ENCODE measurements around the gene WDR20.

Gene WDR20

GRCh38 chr14:102236026-102236425 lies 96.3 kb downstream of the WDR20 start:
- Histone ChIP-seq H2BK12ac (ENCODE audit: low read length in 2 of 2) (no peak overlapping the region), H3K14ac (ENCODE audit: low read length in 2 of 2) (no peak overlapping the region), H4K91ac (ENCODE audit: low read length) (no peak overlapping the region), H3K23ac (ENCODE audit: low read length in 2 of 2) (no peak overlapping the region), H3K36me3 (ENCODE audit: control insufficient read depth in 1 of 2, insufficient read depth in 2 of 2, low read depth in 1 of 2, low read length in 2 of 2) (peaks cover 24% of the 10 kb centered on the region in 2 experiments), H2AFZ (ENCODE audit: low read depth, low read length) (no peak overlapping the region), H3K4me3 (ENCODE audit: insufficient read depth in 1 of 2, low read depth in 1 of 2, low read length in 2 of 2) (no peak overlapping the region), H2AK5ac (ENCODE audit: low read length, severe bottlenecking) (peak overlapping the region; percentile 80), H2BK15ac (ENCODE audit: low read depth, poor library complexity, severe bottlenecking) (no peak overlapping the region), H3K9me3 (ENCODE audit: control insufficient read depth, low read length) (no peaks in the 10 kb centered on the region), H3K9ac (ENCODE audit: low read length) (peak overlapping the region; percentile 80), H3K4me2 (ENCODE audit: low read length, poor library complexity, severe bottlenecking) (no peak overlapping the region), H3K27ac (ENCODE audit: low read length, poor library complexity, severe bottlenecking) (no peak overlapping the region), H4K8ac (ENCODE audit: low read length) (no peak overlapping the region), H3K4ac (ENCODE audit: low read depth in 1 of 2, low read length in 2 of 2) (no peak overlapping the region), H3K79me1 (replicated peaks; ENCODE audit: low read length, poor library complexity, severe bottlenecking) (peaks cover 15% of the 10 kb centered on the region), H2BK120ac (ENCODE audit: low read depth, low read length) (no peak overlapping the region), H3K27me3 (ENCODE audit: control insufficient read depth in 1 of 2, insufficient read depth in 1 of 2, low read length in 2 of 2) (no peaks in the 10 kb centered on the region), H3K4me1 (ENCODE audit: control insufficient read depth, insufficient read depth, low read depth, low read length) (peaks cover 2% of the 10 kb centered on the region), H3K18ac (ENCODE audit: low read depth in 1 of 2, low read length in 2 of 2) (no peak overlapping the region), H2BK5ac (ENCODE audit: low read depth, low read length, poor library complexity, severe bottlenecking) (no peak overlapping the region)
- DNase-seq: no peak
- WGBS: 91% methylated on average over 12 of the region's 12 CpGs

DNA sequence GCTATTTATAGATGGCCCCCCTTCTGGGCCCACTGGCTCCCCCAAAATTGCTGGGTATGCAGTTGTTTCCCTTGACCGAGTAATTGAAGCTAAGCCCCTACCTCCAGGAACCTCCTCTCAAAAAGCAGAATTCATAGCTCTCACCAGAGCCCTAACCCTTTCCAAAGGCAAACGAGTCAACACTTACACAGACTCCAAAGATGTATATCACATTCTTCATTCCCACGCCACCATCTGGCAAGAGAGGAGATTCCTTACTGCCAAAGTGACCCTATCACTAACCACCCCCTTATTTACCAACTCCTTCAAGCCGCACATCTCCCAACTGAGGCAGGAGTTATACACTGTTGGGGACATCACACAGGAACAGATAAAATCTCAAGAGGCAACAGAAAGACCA lies 98.4 kb downstream of the WDR20 start:
- Histone ChIP-seq H2BK120ac (ENCODE audit: low read depth, low read length) (no peak overlapping the region), H4K8ac (ENCODE audit: low read length) (no peak overlapping the region), H3K4me2 (ENCODE audit: low read length, poor library complexity, severe bottlenecking) (no peak overlapping the region), H3K18ac (ENCODE audit: low read depth in 1 of 2, low read length in 2 of 2) (no peak overlapping the region), H3K27me3 (ENCODE audit: control insufficient read depth in 1 of 2, insufficient read depth in 1 of 2, low read length in 2 of 2) (no peaks in the 10 kb centered on the region), H3K23ac (ENCODE audit: low read length in 2 of 2) (no peak overlapping the region), H2BK12ac (ENCODE audit: low read length in 2 of 2) (no peak overlapping the region), H3K4me1 (ENCODE audit: control insufficient read depth, insufficient read depth, low read depth, low read length) (peaks cover 2% of the 10 kb centered on the region), H3K14ac (ENCODE audit: low read length in 2 of 2) (no peak overlapping the region), H2AK5ac (ENCODE audit: low read length, severe bottlenecking) (no peak overlapping the region), H3K27ac (ENCODE audit: low read length, poor library complexity, severe bottlenecking) (no peak overlapping the region), H2AFZ (ENCODE audit: low read depth, low read length) (no peak overlapping the region), H4K91ac (ENCODE audit: low read length) (no peak overlapping the region), H3K36me3 (ENCODE audit: control insufficient read depth in 1 of 2, insufficient read depth in 2 of 2, low read depth in 1 of 2, low read length in 2 of 2) (peaks cover 5 to 6% of the 10 kb centered on the region in 2 experiments), H3K9me3 (ENCODE audit: control insufficient read depth, low read length) (no peaks in the 10 kb centered on the region), H2BK15ac (ENCODE audit: low read depth, poor library complexity, severe bottlenecking) (no peak overlapping the region), H3K4me3 (ENCODE audit: insufficient read depth in 1 of 2, low read depth in 1 of 2, low read length in 2 of 2) (no peak overlapping the region), H3K79me1 (replicated peaks; ENCODE audit: low read length, poor library complexity, severe bottlenecking) (peaks cover 13% of the 10 kb centered on the region), H3K4ac (ENCODE audit: low read depth in 1 of 2, low read length in 2 of 2) (no peak overlapping the region), H3K9ac (ENCODE audit: low read length) (no peak overlapping the region), H2BK5ac (ENCODE audit: low read depth, low read length, poor library complexity, severe bottlenecking) (no peak overlapping the region)
- WGBS: 60% methylated on average over 4 of the region's 4 CpGs
- no peak for DNase-seq

DNA sequence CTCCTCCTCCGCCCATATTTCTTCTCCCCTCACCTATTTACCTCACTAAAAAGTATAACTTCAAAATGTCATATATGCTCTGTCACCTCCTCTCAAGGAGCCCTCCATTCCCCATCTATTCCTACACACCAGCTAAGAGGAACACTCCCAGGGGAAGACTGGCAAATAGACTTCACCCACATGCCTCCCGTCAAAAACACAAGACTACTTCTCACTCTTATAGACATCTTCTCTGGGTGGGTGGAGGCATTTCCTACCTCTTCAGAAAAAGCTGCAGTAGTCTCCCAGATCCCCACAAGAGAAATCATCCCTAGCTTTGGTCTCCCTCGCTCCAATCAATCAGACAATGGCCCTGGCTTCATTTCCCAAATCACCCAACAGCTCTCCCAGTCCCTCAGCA lies 99.1 kb downstream of the WDR20 start:
- Histone ChIP-seq H2BK12ac (ENCODE audit: low read length in 2 of 2) (no peak overlapping the region), H3K14ac (ENCODE audit: low read length in 2 of 2) (no peak overlapping the region), H3K79me1 (replicated peaks; ENCODE audit: low read length, poor library complexity, severe bottlenecking) (peaks cover 13% of the 10 kb centered on the region), H4K91ac (ENCODE audit: low read length) (no peak overlapping the region), H3K4me1 (ENCODE audit: control insufficient read depth, insufficient read depth, low read depth, low read length) (peaks cover 2% of the 10 kb centered on the region), H3K27me3 (ENCODE audit: control insufficient read depth in 1 of 2, insufficient read depth in 1 of 2, low read length in 2 of 2) (no peaks in the 10 kb centered on the region), H2BK120ac (ENCODE audit: low read depth, low read length) (no peak overlapping the region), H3K4ac (ENCODE audit: low read depth in 1 of 2, low read length in 2 of 2) (no peak overlapping the region), H3K4me2 (ENCODE audit: low read length, poor library complexity, severe bottlenecking) (no peak overlapping the region), H3K9ac (ENCODE audit: low read length) (no peak overlapping the region), H2BK5ac (ENCODE audit: low read depth, low read length, poor library complexity, severe bottlenecking) (no peak overlapping the region), H3K27ac (ENCODE audit: low read length, poor library complexity, severe bottlenecking) (no peak overlapping the region), H2AFZ (ENCODE audit: low read depth, low read length) (no peak overlapping the region), H3K9me3 (ENCODE audit: control insufficient read depth, low read length) (no peaks in the 10 kb centered on the region), H3K18ac (ENCODE audit: low read depth in 1 of 2, low read length in 2 of 2) (no peak overlapping the region), H3K36me3 (ENCODE audit: control insufficient read depth in 1 of 2, insufficient read depth in 2 of 2, low read depth in 1 of 2, low read length in 2 of 2) (no peaks in the 10 kb centered on the region), H3K23ac (ENCODE audit: low read length in 2 of 2) (no peak overlapping the region), H2BK15ac (ENCODE audit: low read depth, poor library complexity, severe bottlenecking) (no peak overlapping the region), H2AK5ac (ENCODE audit: low read length, severe bottlenecking) (no peak overlapping the region), H4K8ac (ENCODE audit: low read length) (no peak overlapping the region), H3K4me3 (ENCODE audit: insufficient read depth in 1 of 2, low read depth in 1 of 2, low read length in 2 of 2) (no peak overlapping the region)
- WGBS: 84% methylated on average over 3 of the region's 3 CpGs
- no peak for DNase-seq

DNA sequence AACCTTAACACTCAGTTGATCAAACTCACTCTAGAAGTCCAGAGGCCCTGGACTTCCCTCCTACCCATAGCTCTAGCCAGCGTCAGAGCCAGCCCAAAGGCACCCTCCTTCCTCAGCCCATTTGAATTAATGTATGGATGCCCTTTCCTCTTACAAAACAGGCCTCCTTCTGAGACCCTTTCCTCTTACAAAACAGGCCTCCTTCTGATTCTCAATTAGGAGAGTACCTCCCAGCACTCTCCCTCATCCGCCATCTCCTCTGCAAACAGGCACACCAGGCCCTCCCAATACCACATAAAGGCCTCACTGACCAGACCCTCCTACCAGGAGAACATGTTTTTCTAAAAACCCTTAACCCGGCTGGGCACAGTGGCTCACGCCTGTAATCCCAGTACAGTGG lies 99.5 kb downstream of the WDR20 start:
- Histone ChIP-seq H2BK5ac (ENCODE audit: low read depth, low read length, poor library complexity, severe bottlenecking) (no peak overlapping the region), H4K8ac (ENCODE audit: low read length) (no peak overlapping the region), H3K23ac (ENCODE audit: low read length in 2 of 2) (no peak overlapping the region), H4K91ac (ENCODE audit: low read length) (no peak overlapping the region), H3K4me2 (ENCODE audit: low read length, poor library complexity, severe bottlenecking) (no peak overlapping the region), H3K9me3 (ENCODE audit: control insufficient read depth, low read length) (no peaks in the 10 kb centered on the region), H3K36me3 (ENCODE audit: control insufficient read depth in 1 of 2, insufficient read depth in 2 of 2, low read depth in 1 of 2, low read length in 2 of 2) (no peaks in the 10 kb centered on the region), H2BK120ac (ENCODE audit: low read depth, low read length) (no peak overlapping the region), H3K4ac (ENCODE audit: low read depth in 1 of 2, low read length in 2 of 2) (no peak overlapping the region), H2BK15ac (ENCODE audit: low read depth, poor library complexity, severe bottlenecking) (no peak overlapping the region), H3K79me1 (replicated peaks; ENCODE audit: low read length, poor library complexity, severe bottlenecking) (peaks cover 13% of the 10 kb centered on the region), H2BK12ac (ENCODE audit: low read length in 2 of 2) (no peak overlapping the region), H3K14ac (ENCODE audit: low read length in 2 of 2) (peak overlapping the region in 1 of 2 experiments; percentile 41), H3K27ac (ENCODE audit: low read length, poor library complexity, severe bottlenecking) (no peak overlapping the region), H2AFZ (ENCODE audit: low read depth, low read length) (no peak overlapping the region), H3K18ac (ENCODE audit: low read depth in 1 of 2, low read length in 2 of 2) (no peak overlapping the region), H3K9ac (ENCODE audit: low read length) (no peak overlapping the region), H3K4me1 (ENCODE audit: control insufficient read depth, insufficient read depth, low read depth, low read length) (peaks cover 2% of the 10 kb centered on the region), H3K27me3 (ENCODE audit: control insufficient read depth in 1 of 2, insufficient read depth in 1 of 2, low read length in 2 of 2) (no peaks in the 10 kb centered on the region), H3K4me3 (ENCODE audit: insufficient read depth in 1 of 2, low read depth in 1 of 2, low read length in 2 of 2) (no peak overlapping the region), H2AK5ac (ENCODE audit: low read length, severe bottlenecking) (no peak overlapping the region)
- 93% methylated on average over 4 of the region's 4 CpGs for WGBS
- DNase-seq: no peak
